ENCODE results near the gene ERC1.

Gene ERC1

DNA sequence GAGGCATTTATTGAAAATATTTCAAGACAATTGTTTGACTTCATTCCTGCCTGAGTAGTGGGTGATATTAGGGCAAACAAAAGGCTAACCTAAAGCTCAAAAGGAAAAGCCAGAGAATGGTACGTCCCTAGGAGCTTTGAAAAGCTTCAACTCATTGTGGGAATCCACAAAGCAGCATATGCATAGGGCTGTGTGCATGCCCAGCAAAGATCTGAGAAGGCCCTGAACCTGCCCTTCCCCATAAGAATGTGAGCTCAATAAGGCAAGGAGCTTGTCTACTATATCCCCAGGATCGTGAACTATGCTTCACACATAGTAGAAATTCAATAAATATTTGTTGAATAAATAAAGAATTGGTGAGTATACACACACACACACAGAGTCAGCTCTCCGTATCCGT, 22.5 kb upstream of the ERC1 start:
- TF ChIP-seq, protein P1, sequence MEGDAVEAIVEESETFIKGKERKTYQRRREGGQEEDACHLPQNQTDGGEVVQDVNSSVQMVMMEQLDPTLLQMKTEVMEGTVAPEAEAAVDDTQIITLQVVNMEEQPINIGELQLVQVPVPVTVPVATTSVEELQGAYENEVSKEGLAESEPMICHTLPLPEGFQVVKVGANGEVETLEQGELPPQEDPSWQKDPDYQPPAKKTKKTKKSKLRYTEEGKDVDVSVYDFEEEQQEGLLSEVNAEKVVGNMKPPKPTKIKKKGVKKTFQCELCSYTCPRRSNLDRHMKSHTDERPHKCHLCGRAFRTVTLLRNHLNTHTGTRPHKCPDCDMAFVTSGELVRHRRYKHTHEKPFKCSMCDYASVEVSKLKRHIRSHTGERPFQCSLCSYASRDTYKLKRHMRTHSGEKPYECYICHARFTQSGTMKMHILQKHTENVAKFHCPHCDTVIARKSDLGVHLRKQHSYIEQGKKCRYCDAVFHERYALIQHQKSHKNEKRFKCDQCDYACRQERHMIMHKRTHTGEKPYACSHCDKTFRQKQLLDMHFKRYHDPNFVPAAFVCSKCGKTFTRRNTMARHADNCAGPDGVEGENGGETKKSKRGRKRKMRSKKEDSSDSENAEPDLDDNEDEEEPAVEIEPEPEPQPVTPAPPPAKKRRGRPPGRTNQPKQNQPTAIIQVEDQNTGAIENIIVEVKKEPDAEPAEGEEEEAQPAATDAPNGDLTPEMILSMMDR (IDR thresholded peaks at IDR 0.05; ENCODE audit: borderline replicate concordance, insufficient read depth, low read depth, low read length) = no peak
- H3K4me3 ChIP-seq (ENCODE audit: low read depth, low read length) = no peak overlapping the region

DNA sequence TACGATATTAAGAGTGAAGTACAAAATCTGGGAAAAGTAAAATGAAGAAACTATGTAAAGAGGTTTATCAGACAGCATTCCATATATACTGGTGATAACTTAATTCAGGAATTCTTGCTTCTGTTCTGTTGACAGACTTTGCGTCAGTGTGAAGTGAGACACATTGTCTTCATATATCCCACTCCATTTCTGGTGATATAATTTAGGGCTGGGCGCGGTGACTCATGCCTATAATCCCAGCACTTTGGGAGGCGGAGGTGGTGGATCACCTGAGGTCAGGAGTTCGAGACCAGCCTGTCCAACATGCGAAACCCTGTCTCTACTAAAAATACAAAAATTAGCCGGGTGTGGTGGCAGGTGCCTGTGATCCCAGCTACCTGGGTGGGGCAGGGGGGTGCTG, 21.2 kb upstream of the ERC1 start:
- no peak overlapping the region for H3K4me3 ChIP-seq (ENCODE audit: low read depth, low read length)
- TF ChIP-seq, protein P1 (IDR thresholded peaks at IDR 0.05; ENCODE audit: borderline replicate concordance, insufficient read depth, low read depth, low read length) = no peak

- no peak overlapping the region for H3K4me3 ChIP-seq (ENCODE audit: low read depth, low read length)
- TF ChIP-seq, protein P1 (IDR thresholded peaks at IDR 0.05; ENCODE audit: borderline replicate concordance, insufficient read depth, low read depth, low read length) = no peak
Measured at GRCh38 chr12:971991-972390, 19.0 kb upstream of the ERC1 start.

GRCh38 chr12:974271-974862, 16.7 kb upstream of the ERC1 start:
- H3K4me3 ChIP-seq (ENCODE audit: low read depth, low read length) = no peak overlapping the region
- TF ChIP-seq, protein P1 (IDR thresholded peaks at IDR 0.05; ENCODE audit: borderline replicate concordance, insufficient read depth, low read depth, low read length) = no peak

DNA sequence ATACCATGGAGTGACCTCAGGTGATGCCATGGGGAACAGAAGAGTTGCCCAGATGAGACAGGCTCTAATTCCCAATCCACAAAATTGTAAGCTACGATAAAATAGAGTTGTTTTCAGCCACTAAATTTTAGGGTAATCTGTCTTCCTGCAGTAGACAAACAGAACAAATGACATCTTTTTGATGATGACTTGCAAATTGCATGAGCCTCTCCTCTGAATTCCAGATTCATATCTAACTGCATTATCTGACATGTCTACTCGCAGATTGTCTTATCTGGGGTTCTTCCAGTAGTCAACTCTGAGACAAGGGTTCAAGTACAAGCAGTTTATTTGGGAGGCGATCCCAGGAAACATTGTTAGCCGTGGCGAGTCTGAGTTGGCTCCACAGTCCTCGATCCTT, 14.4 kb upstream of the ERC1 start:
- H3K4me3 ChIP-seq (ENCODE audit: low read depth, low read length) = no peak overlapping the region
- TF ChIP-seq, protein P1 (IDR thresholded peaks at IDR 0.05; ENCODE audit: borderline replicate concordance, insufficient read depth, low read depth, low read length) = no peak

GRCh38 chr12:977156-977555, 13.9 kb upstream of the ERC1 start:
- TF ChIP-seq, protein P1 (IDR thresholded peaks at IDR 0.05; ENCODE audit: borderline replicate concordance, insufficient read depth, low read depth, low read length) = peak; percentile 21; the same call in 1 of the 2 replicates
- H3K4me3 ChIP-seq (ENCODE audit: low read depth, low read length) = no peak overlapping the region

- H3K4me3 ChIP-seq (ENCODE audit: low read depth, low read length) = no peak overlapping the region
- TF ChIP-seq, protein P1 (IDR thresholded peaks at IDR 0.05; ENCODE audit: borderline replicate concordance, insufficient read depth, low read depth, low read length) = no peak
Measured at GRCh38 chr12:979349-979748, 11.7 kb upstream of the ERC1 start.

All from GM12875 (cell line).